OCI-LY7 (cell line): ENCODE data around the gene GDA.

Source experiments
- EZH2phosphoT487 ChIP-seq: fragments of 200-600 bp; sonication (generic); IDR thresholded peaks from 2 replicates; pipeline ENCODE4 v1.6.1; 2018; ENCODE audit warnings: low read depth, borderline replicate concordance, mild to moderate bottlenecking, mixed run types, antibody characterized with exemption, low read length, moderate library complexity, mixed read lengths
- TF ChIP-seq, protein P1 (sequence below): fragments of 200-600 bp; sonication (generic); conservative IDR thresholded peaks from 2 replicates; pipeline ENCODE4 v1.5.1; 2014; ENCODE audit warnings: mild to moderate bottlenecking, antibody characterized with exemption, low read length, moderate library complexity, mixed read lengths

DNA sequence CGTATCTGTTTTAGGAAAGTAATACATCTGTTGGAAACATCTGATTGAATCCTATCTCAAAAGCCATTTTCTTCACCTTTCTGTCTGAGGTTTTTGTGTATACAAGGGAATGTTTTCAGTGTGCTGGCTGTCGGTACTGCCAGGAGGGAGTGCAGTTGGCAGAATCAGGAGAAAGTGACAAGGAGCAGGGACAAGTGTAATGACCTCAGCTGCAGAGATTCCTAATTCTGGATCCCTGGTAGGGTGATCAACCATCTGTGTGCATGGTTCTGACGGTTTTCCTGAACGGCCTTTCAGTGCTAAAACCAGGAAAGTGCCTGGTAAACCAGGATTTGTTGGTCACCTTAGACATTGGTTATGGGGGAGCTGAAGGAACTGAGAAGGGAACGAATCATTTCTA is 1.6 kb upstream of the GDA start:
- TF ChIP-seq, protein P1, sequence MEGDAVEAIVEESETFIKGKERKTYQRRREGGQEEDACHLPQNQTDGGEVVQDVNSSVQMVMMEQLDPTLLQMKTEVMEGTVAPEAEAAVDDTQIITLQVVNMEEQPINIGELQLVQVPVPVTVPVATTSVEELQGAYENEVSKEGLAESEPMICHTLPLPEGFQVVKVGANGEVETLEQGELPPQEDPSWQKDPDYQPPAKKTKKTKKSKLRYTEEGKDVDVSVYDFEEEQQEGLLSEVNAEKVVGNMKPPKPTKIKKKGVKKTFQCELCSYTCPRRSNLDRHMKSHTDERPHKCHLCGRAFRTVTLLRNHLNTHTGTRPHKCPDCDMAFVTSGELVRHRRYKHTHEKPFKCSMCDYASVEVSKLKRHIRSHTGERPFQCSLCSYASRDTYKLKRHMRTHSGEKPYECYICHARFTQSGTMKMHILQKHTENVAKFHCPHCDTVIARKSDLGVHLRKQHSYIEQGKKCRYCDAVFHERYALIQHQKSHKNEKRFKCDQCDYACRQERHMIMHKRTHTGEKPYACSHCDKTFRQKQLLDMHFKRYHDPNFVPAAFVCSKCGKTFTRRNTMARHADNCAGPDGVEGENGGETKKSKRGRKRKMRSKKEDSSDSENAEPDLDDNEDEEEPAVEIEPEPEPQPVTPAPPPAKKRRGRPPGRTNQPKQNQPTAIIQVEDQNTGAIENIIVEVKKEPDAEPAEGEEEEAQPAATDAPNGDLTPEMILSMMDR: no peak
- no peak for TF ChIP-seq EZH2phosphoT487
